GM10847 (cell line): ENCODE data around the gene MCF2L.

Experiments
- POLR2A ChIP-seq: IDR thresholded peaks from 2 replicates; pipeline ENCODE4 v1.6.1; 2011; ENCODE audit not compliant: insufficient read length; ENCODE audit errors: extremely low read depth

The MCF2L gene

GRCh38 chr13:113094410-113094800 lies 125.4 kb downstream of the MCF2L start:
- TF ChIP-seq POLR2A: no peak

GRCh38 chr13:113095146-113096051 lies 126.4 kb downstream of the MCF2L start:
- TF ChIP-seq POLR2A: no peak

GRCh38 chr13:113096052-113096744 lies 127.2 kb downstream of the MCF2L start:
- TF ChIP-seq POLR2A: no peak

- no peak for TF ChIP-seq POLR2A
Observed at GRCh38 chr13:113096745-113097305, 127.8 kb downstream of the MCF2L start.

GRCh38 chr13:113097651-113098050 lies 128.6 kb downstream of the MCF2L start:
- TF ChIP-seq POLR2A: no peak

GRCh38 chr13:113098162-113098732 lies 129.2 kb downstream of the MCF2L start:
- TF ChIP-seq POLR2A: no peak

- TF ChIP-seq POLR2A: no peak
Observed at GRCh38 chr13:113099142-113099541, 130.1 kb downstream of the MCF2L start.

- TF ChIP-seq POLR2A: no peak
Observed at GRCh38 chr13:113102727-113103126, 133.7 kb downstream of the MCF2L start.

- TF ChIP-seq POLR2A: no peak
Observed at GRCh38 chr13:113103646-113104045, 134.6 kb downstream of the MCF2L start.

GRCh38 chr13:113105032-113105920 lies 136.3 kb downstream of the MCF2L start, which contains the start of gene F7:
Gene F7 (plus strand): TSS chr13:113105791. CDS start chr13:113105842, 51 bp downstream.
- no peak for TF ChIP-seq POLR2A

GRCh38 chr13:113105921-113106452 lies 137.0 kb downstream of the MCF2L start:
- TF ChIP-seq POLR2A: no peak

- TF ChIP-seq POLR2A: no peak
Observed at GRCh38 chr13:113106711-113107351, 137.8 kb downstream of the MCF2L start.

GRCh38 chr13:113109151-113110047 lies 140.4 kb downstream of the MCF2L start:
- no peak for TF ChIP-seq POLR2A
